ENCODE measurements around the gene ALAS1. TPM values are rescaled to one million over a fixed set of nuclear protein-coding genes. Genes with fewer than 3 reads are reported as not detected.
A peak's percentile ranks its signal among the peaks of the same experiment; 100 is the strongest.

Gene ALAS1
- total RNA-seq, 4 donors from 2014 or later, result 30.0 to 50.8 (median 35.8) TPM

- Histone ChIP-seq H3K4me3 (no peak overlapping the region), H3K9me3 (no peaks in the 10 kb centered on the region), H3K4me1 (peaks cover 0 to 21% (median 11%) of the 10 kb centered on the region in 3 donors), H3K27ac (no peak overlapping the region), H3K36me3 (peaks cover 9 to 78% of the 10 kb centered on the region in 2 donors), H3K27me3 (no peaks in the 10 kb centered on the region)
- WGBS, 2 donors (ENCODE audit: low coverage in 1 of 2), result 69 to 76% methylated on average over 5 to 6 of the region's 8 CpGs
- TF ChIP-seq POLR2A (IDR thresholded peaks at IDR 0.05) (no peak), CTCF (IDR thresholded peaks at IDR 0.05) (no peak), POLR2AphosphoS5 (IDR thresholded peaks at IDR 0.05) (no peak), EP300 (IDR thresholded peaks at IDR 0.05) (no peak)
- no peak for ATAC-seq
Measured at GRCh38 chr3:52213005-52213404, 15.0 kb downstream of the ALAS1 start.

GRCh38 chr3:52213901-52214300, 15.9 kb downstream of the ALAS1 start:
- TF ChIP-seq POLR2AphosphoS5 (IDR thresholded peaks at IDR 0.05) (no peak), CTCF (IDR thresholded peaks at IDR 0.05) (no peak), EP300 (IDR thresholded peaks at IDR 0.05) (no peak), POLR2A (IDR thresholded peaks at IDR 0.05) (no peak)
- Histone ChIP-seq H3K4me3 (no peak overlapping the region), H3K27ac (no peak overlapping the region), H3K9me3 (no peaks in the 10 kb centered on the region), H3K4me1 (peaks cover 0 to 30% (median 11%) of the 10 kb centered on the region in 3 donors), H3K36me3 (peaks cover 4 to 69% of the 10 kb centered on the region in 2 donors), H3K27me3 (no peaks in the 10 kb centered on the region)
- ATAC-seq, result no peak

GRCh38 chr3:52215351-52215750, 17.4 kb downstream of the ALAS1 start:
- TF ChIP-seq EP300 (IDR thresholded peaks at IDR 0.05) (no peak), CTCF (IDR thresholded peaks at IDR 0.05) (no peak), POLR2A (IDR thresholded peaks at IDR 0.05) (no peak)
- Histone ChIP-seq H3K9me3 (no peaks in the 10 kb centered on the region), H3K27me3 (no peaks in the 10 kb centered on the region), H3K4me1 (peaks cover 0 to 39% (median 11%) of the 10 kb centered on the region in 3 donors), H3K27ac (no peak overlapping the region), H3K36me3 (peaks cover 0 to 54% of the 10 kb centered on the region in 2 donors), H3K4me3 (no peak overlapping the region)
- 88 to 96% methylated on average over 5 to 7 of the region's 7 CpGs for WGBS, 2 donors (ENCODE audit: low coverage in 1 of 2)
- ATAC-seq, result no peak

- H3K27ac ChIP-seq, result peak overlapping the region in 3 of 4 donors; percentile 55 to 79 (median 63)
- no peaks in the 10 kb centered on the region for H3K9me3 ChIP-seq
- no peak for TF ChIP-seq EP300 (IDR thresholded peaks at IDR 0.05)
- TF ChIP-seq CTCF (IDR thresholded peaks at IDR 0.05), result no peak
- no peak for TF ChIP-seq POLR2A (IDR thresholded peaks at IDR 0.05)
- peak; percentile 83 for TF ChIP-seq POLR2AphosphoS5 (IDR thresholded peaks at IDR 0.05)
- 17 to 72% methylated on average over 3 to 7 of the region's 13 CpGs for WGBS, 2 donors (ENCODE audit: low coverage in 1 of 2)
- no peaks in the 10 kb centered on the region for H3K27me3 ChIP-seq
- H3K4me3 ChIP-seq, result no peak overlapping the region
- peaks cover 0 to 40% of the 10 kb centered on the region in 2 donors for H3K36me3 ChIP-seq
- ATAC-seq, result peak; percentile 83
- peaks cover 0 to 52% (median 16%) of the 10 kb centered on the region in 3 donors for H3K4me1 ChIP-seq
Measured at GRCh38 chr3:52216585-52217408, 18.8 kb downstream of the ALAS1 start.

- H3K9me3 ChIP-seq, result no peaks in the 10 kb centered on the region
- WGBS, 2 donors (ENCODE audit: low coverage in 1 of 2), result 79 to 94% methylated on average over 5 to 8 of the region's 10 CpGs
- no peaks in the 10 kb centered on the region for H3K27me3 ChIP-seq
- H3K27ac ChIP-seq, result peak overlapping the region in 3 of 4 donors; percentile 55 to 79 (median 63)
- peaks cover 0 to 34% of the 10 kb centered on the region in 2 donors for H3K36me3 ChIP-seq
- H3K4me3 ChIP-seq, result no peak overlapping the region
- TF ChIP-seq EP300 (IDR thresholded peaks at IDR 0.05), result no peak
- no peak for TF ChIP-seq CTCF (IDR thresholded peaks at IDR 0.05)
- no peak for TF ChIP-seq POLR2A (IDR thresholded peaks at IDR 0.05)
- TF ChIP-seq POLR2AphosphoS5 (IDR thresholded peaks at IDR 0.05), result no peak
- H3K4me1 ChIP-seq, result peaks cover 0 to 58% (median 16%) of the 10 kb centered on the region in 3 donors
- ATAC-seq, result no peak
Measured at GRCh38 chr3:52217409-52217805, 19.4 kb downstream of the ALAS1 start.

Measured in gastroesophageal sphincter (tissue), 4 donors.